ENCODE data around the gene GPATCH3.
"Not testable (repeated sequence)": the region's sequence is repeated elsewhere in the genome, so short reads cannot be mapped to it uniquely, and the experiment has no call there.

The GPATCH3 gene

DNA sequence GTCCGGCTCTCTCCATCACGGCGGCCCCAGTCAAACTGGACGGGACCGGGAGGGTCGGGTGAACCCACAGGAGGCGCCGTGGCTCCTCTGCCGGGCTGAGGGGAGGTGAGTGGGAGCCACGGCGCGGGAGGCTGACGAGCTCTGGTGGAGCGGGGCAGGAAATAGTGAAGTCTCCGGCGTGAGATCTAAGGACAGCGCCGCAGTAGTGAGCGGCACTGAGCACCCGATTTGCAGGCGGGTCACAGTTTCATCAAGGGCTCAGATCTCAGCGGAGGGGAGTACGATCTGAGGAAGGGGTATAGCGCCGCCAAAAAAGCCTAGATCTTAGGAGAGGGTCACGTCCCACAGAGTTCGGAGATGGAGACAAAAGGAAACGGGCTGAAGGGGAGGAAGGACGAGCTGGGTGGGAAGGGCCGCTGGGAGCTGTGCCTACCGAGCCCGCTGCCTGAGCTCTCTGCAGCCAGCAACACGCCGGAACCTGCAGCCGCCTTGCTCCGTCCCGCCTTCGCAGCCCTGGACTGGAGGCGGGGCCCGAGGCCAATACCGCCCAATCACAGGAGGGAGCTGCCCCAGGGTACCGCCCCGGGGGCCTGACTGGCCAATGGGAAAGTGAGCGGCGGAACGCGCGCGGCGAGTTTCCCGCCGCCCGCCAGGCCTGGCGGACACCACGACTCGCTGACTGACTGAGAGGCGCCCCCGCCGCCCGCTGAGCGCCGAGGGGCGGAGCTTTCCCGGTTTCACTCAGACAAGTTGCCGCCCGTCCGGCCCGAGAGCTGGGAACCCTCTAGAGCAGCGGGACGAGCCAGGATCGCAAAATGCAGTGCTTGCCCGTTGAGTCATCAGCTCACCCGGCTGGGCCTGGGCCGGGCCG is 35.4 kb downstream of the GPATCH3 start:
- DNase-seq (ENCODE audit: low read depth), result peak; percentile 87

- no peak for DNase-seq (ENCODE audit: low read depth)
Observed at GRCh38 chr1:26863685-26864077, 36.6 kb downstream of the GPATCH3 start.

DNA sequence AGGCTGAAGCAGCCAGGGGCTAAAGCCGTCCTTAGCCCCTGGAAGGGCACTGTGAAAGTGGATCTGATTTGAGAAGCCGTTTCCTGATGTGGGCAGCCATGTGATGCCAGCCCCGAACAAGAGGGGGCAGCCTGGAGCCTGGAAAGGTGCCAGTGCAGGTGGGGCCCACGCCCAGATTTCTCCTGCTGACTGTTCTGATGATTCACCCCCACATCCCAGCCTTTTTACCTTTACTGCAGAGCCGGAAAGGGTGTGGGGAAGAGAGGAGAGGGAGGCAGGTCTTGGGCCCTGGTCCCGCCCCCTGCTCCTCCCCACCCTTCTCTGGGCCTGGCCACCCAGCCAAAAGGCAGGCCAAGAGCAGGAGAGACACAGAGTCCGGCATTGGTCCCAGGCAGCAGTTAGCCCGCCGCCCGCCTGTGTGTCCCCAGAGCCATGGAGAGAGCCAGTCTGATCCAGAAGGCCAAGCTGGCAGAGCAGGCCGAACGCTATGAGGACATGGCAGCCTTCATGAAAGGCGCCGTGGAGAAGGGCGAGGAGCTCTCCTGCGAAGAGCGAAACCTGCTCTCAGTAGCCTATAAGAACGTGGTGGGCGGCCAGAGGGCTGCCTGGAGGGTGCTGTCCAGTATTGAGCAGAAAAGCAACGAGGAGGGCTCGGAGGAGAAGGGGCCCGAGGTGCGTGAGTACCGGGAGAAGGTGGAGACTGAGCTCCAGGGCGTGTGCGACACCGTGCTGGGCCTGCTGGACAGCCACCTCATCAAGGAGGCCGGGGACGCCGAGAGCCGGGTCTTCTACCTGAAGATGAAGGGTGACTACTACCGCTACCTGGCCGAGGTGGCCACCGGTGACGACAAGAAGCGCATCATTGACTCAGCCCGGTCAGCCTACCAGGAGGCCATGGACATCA is 37.2 kb downstream of the GPATCH3 start, which contains the start of gene SFN:
SFN (plus strand) TSS at position 369 of the 904 bp plus-strand sequence; CDS start at position 433, 64 bp downstream.
- no peak for DNase-seq (ENCODE audit: low read depth)

DNA sequence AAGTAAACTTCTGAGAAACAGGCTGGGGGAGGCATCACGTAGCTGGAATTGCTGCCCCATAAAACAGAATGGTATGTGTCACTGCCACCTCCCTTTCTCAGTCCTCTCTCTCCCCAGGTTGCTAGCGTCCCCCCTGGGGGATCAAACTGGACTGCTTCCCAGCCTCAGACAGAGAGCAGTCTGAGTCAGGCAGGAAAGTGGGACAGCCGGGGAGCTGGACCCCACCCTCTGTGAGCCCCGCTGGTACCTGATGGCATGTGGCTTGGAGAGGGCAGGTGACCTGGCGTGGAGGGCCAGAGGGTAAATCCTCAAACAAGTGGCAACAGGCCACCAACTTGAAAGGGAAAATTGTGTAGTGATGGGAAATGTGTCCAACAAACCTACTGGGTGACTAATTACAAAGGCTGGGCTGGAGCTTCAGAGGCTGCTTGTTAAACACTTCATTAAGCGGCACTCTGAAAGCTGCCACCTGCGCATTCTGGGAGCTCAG is 38.3 kb downstream of the GPATCH3 start:
- no peak for DNase-seq (ENCODE audit: low read depth)

- DNase-seq (ENCODE audit: low read depth), result no peak
Observed at GRCh38 chr1:26861286-26861701, 39.0 kb downstream of the GPATCH3 start.

DNA sequence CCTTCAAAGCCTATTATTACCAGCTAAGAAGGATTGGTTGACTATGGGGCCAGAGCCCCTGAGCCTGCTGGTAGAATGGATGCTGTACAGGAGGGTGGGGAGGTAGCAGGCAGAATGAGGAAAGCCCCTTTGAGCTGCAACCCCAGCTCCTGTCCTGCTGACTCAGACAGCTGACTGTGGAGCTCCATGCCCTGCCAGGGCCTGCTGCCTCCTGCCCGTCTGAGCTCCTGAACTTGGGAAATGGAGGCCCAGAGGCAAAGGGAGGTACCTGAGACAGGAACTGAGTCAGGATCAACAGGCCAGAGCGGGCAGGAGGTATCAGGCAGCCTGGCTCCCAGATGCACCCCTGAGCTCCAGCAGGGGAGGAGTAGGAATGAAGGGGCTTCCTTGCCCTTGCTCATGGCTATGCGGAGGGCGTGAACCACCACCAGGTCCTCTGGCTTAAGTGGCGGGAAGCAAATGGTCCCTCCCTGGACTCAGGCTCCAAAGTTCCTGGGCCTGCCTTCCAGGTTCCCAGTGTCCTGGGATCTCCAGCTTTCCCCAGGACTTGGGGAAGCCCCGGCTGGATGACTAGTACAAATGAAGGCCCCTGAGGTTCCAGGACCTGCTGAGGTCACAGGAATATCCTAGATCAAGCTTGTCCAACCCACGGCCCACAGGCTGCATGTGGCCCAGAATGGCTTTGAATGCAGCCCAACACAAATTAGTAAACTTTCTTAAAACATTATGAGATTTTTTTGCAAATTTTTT is 41.2 kb downstream of the GPATCH3 start:
- no peak for DNase-seq (ENCODE audit: low read depth)

DNA sequence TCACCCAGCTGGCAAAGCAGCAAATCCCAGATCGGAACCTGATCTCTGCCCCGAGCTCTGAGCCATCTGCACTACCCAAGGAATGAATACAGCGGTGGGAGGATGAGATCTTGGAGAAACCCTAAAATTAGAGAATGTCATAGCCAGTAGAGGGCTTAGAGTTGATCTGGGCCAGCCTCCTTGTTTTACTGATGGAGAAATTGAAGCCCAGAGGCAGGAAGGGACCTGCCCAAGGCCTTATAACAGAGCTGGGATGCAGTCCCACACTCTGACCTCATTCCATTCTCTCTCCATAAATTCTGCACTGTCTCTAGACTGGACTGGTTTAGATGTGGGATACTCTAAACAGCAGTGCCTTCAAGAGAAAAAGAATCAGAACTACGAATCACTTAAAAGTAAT is 42.1 kb downstream of the GPATCH3 start:
- DNase-seq (ENCODE audit: low read depth), result no peak

GRCh38 chr1:26857473-26858060 is 42.7 kb downstream of the GPATCH3 start:
- DNase-seq (ENCODE audit: low read depth), result no peak

DNA sequence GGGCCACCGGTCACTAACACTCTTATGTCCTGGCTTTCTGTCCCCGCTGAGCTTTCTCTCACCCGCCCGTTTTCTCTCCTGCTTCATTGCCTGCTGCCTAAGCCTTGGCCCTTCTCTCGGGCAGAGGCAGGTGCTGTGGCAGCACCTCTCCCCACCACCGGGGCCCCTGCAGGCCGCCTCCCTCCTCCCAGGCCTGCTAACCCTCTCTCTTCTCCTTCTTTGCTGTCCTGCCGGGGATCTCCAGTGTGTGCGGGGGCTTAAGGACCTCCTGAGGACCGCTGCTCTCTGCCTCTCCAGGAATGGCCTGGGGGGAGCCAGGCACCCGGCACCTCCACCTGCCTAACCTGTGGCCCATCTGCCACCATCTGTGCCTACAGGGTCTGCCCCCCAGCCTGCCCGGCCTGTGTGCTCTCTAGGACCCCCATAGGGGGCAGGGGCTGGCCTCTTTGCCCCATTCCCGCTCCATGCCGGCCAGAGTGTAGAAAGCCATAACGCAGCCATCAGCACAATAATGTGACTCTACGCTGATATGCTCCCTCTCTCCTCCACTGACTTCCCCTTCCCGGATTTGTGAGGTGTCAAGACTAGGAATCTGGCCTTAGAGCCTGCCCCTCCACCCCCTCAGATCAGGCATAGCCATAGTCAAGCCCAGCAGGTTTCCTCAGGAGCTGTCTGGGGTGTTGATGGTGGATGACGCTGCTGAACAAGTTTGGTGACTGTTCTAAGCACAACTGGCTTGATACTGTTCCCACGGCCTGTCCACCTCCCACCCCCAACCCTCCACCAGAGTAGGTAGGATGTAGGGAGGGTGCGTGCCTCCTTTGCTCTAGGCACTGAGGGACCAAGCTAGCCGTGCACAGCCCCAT is 43.4 kb downstream of the GPATCH3 start:
- DNase-seq (ENCODE audit: low read depth), result no peak

GRCh38 chr1:26856181-26856580 is 44.1 kb downstream of the GPATCH3 start:
- DNase-seq (ENCODE audit: low read depth), result no peak

GRCh38 chr1:26855636-26856035 is 44.6 kb downstream of the GPATCH3 start:
- no peak for DNase-seq (ENCODE audit: low read depth)

DNA sequence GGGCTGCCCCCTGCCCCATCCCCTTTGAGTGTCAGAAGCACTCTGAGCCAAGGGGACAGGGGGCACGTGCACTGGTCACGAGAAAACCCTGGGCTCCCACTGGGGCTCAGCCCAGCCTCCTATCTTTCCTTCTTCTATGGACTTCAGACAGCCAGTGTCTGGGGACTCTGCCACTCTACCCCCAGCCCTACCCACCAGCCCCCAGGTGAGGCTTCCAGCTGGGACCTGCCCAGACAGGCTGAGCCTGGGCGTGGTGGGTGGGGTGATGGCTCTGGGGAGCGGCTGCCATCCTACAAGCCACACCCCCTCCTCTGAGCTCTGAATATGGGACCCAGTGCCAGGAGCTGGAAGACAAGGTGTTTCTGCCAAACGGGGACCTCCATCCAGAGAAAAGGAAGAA is 45.4 kb downstream of the GPATCH3 start:
- no peak for DNase-seq (ENCODE audit: low read depth)

DNA sequence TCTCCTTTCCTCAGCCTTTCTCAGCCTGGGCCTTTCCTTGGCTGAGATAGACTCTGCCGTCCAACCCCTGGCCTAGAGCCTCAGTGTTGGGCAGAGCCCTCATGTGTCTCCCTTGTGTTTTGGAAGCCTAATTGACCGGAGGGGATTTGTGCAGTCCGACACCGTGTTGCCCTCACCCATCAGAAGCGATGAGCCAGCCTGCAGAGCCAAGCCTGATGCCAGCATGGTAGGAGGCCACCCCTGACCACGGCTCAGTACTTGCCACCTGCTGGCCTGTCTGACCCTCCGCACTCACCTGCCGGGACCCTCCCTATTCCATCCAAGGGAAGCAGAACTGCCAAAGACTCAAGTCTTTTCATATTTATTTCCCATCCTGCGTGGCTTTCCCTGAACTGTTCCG is 46.7 kb downstream of the GPATCH3 start:
- no peak for DNase-seq (ENCODE audit: low read depth)

- DNase-seq (ENCODE audit: low read depth), result no peak
Observed at GRCh38 chr1:26853156-26853555, 47.1 kb downstream of the GPATCH3 start.

DNA sequence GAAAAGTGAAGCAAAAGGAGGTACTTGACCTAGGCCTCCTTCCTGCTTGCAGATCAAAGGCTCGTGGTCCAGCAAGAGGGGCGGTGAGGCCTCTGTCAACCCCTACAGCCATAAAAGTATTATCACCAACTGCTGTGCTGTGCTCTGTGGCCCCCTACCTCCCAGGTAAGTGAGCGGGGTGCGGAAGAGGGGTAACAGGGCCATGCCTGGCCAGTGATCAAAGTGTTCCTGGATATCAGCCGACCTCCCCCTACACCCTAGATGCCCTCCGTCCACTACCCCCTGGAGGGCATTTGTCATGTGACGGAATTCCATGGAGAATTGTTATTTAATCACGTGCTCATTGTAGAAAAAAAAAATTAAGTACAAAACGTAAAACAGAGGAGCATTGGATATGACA is 47.6 kb downstream of the GPATCH3 start:
- DNase-seq (ENCODE audit: low read depth), result no peak

GRCh38 chr1:26851106-26851684 is 49.1 kb downstream of the GPATCH3 start:
- no peak for DNase-seq (ENCODE audit: low read depth)

GRCh38 chr1:26848941-26849774 is 51.1 kb downstream of the GPATCH3 start:
- DNase-seq (ENCODE audit: low read depth), result no peak

DNA sequence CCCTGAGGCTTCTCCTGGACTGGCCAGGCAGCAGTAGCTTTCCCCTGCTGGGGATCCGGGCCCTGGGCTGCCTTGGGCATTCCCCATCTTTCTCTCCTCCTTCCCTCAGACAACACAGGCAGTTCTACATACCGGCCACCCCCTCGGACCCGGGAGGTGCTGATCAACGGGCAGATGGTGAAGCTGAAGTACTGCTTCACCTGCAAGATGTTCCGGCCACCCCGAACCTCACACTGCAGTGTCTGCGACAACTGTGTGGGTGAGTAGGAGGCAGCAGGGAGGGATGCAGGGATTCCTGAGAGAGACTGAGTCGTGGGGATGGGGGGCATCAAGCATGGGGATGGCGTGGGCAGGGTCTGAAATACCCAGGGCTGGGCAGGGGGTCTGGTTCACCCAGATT is 51.8 kb downstream of the GPATCH3 start:
- DNase-seq (ENCODE audit: low read depth), result no peak

DNA sequence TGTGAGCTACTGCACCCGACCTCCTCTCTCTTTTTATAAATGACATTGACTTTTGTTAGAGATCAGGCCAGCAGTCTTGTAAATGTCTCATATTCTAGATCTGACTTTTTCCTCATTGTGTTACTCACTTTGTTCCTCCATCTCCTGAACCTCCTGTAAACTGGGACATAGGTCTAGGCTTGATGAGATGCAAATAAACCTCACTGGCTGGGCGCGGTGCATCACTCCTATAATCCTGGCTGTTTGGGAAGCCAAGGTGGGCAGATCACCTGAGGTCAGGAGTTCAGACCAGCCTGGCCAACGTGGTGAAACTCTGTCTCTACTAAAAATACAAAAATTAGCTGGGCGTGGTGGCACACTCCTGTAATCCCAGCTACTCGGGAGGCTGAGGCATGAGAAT is 52.4 kb downstream of the GPATCH3 start:
- not testable (repeated sequence) for DNase-seq (ENCODE audit: low read depth)
